ENCODE measurements around the gene FLYWCH1.

DNA sequence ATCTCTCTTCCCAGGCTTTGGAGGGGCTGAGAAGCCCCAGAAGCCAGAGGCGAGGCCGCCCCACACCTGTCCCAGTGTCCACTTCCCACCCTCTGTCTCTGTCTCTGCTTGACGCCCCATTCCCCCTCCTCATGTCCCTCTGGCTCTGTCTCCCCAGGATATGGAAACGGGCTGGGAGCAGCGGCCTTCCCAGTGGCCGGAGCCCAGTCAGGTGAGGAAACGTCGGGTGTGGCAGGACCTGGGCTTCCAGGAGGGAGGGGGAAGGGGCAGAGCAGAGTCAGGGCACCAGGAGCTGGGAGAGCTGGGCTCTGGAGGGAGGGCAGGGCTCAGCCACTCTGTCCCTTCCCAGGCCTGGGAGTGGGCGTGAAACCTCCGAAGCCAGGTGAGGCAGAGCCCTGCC is 79.2 kb downstream of the FLYWCH1 start:
- TF ChIP-seq ZNF232 (CRISPR knock-in tag; IDR thresholded peaks at IDR 0.05), result no peak
- TF ChIP-seq SMAD4 (CRISPR knock-in tag; IDR thresholded peaks at IDR 0.05), result no peak
- TF ChIP-seq, protein P1, sequence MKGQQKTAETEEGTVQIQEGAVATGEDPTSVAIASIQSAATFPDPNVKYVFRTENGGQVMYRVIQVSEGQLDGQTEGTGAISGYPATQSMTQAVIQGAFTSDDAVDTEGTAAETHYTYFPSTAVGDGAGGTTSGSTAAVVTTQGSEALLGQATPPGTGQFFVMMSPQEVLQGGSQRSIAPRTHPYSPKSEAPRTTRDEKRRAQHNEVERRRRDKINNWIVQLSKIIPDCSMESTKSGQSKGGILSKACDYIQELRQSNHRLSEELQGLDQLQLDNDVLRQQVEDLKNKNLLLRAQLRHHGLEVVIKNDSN (CRISPR knock-in tag; IDR thresholded peaks at IDR 0.05), result no peak
- TF ChIP-seq SMAD3 (CRISPR knock-in tag; IDR thresholded peaks at IDR 0.05; ENCODE audit: borderline replicate concordance), result no peak

Measured in WTC11 (cell line).